Heart left ventricle (tissue), 16 donors: ENCODE results near the gene RAB9B. TPM values are rescaled to one million over a fixed set of nuclear protein-coding genes. Genes with fewer than 3 reads are reported as not detected.

ENCODE experiments used
- ATAC-seq, 4 donors: fragments of 200-7000 bp; cut with Tn5 transposase; one replicate each; pipeline ENCODE4 v1.9.1; 2020 to 2022; ENCODE audit warnings: moderate library complexity in 4 of 4, mild to moderate bottlenecking in 3 of 4, moderate number of reproducible peaks in 1 of 4
- DNase-seq, 5 donors: peaks; one replicate each; pipeline ENCODE4 v3.0.0-alpha.2; 2020
- H3K27ac ChIP-seq, 12 donors: fragments of 200-600 bp; sonication (generic) in 4 of 12; one replicate each; pipeline versions ENCODE4 v1.5.0 to v1.8.0; 2016 to 2022; ENCODE audit warnings: mild to moderate bottlenecking in 2 of 12
- H3K27me3 ChIP-seq, 9 donors: fragments of 200-600 bp; sonication (generic) in 2 of 9; one replicate each; pipeline versions ENCODE4 v1.5.1 to v1.8.0; 2016 to 2022; ENCODE audit warnings: mild to moderate bottlenecking in 3 of 9
- H3K36me3 ChIP-seq, 9 donors: fragments of 200-600 bp; sonication (generic) in 2 of 9; one replicate each; pipeline versions ENCODE4 v1.5.0 to v1.8.0; 2018 to 2022; ENCODE audit warnings: mild to moderate bottlenecking in 2 of 9
- H3K4me1 ChIP-seq, 12 donors: fragments of 200-600 bp; sonication (generic) in 4 of 12; one replicate each; pipeline versions ENCODE4 v1.5.0 to v1.8.0; 2016 to 2022; ENCODE audit warnings: mild to moderate bottlenecking in 3 of 12
- H3K4me3 ChIP-seq, 12 donors: fragments of 200-600 bp; sonication (generic) in 4 of 12; one replicate each; pipeline versions ENCODE4 v1.5.0 to v1.8.0; 2017 to 2022; ENCODE audit warnings: mild to moderate bottlenecking in 9 of 12, moderate library complexity in 4 of 12
- H3K9me3 ChIP-seq, 12 donors: fragments of 200-600 bp; sonication (generic) in 4 of 12; one replicate each; pipeline versions ENCODE4 v1.5.0 to v1.8.0; 2016 to 2022; ENCODE audit warnings: mild to moderate bottlenecking in 1 of 12
- CTCF ChIP-seq, 12 donors: fragments of 200-600 bp; sonication (generic) in 4 of 12; IDR thresholded peaks; one replicate each; pipeline versions ENCODE4 v1.5.0 to v1.8.0; 2018 to 2022; ENCODE audit warnings: antibody characterized with exemption in 12 of 12, mild to moderate bottlenecking in 5 of 12
- POLR2A ChIP-seq, 2 donors: fragments of 450-650 bp; IDR thresholded peaks; one replicate each; pipeline ENCODE4 v1.6.1; 2017; ENCODE audit warnings: antibody characterized with exemption in 2 of 2, mild to moderate bottlenecking in 2 of 2, moderate library complexity in 2 of 2
- WGBS, 4 donors: extraction: QIAGEN DNeasy Blood & Tissue Kit in 2 of 4; methylation state at CpG; one replicate each; pipeline versions ENCODE4 v1.1.5 to v1.1.7; 2013 to 2018; 5-methylcytosine and 5-hydroxymethylcytosine counted together
- intact Hi-C, 10 donors: fragments of 100-400 bp; cut with DNase I; formaldehyde crosslinking; loops; one replicate each; pipeline versions ENCODE4 v1.11.1 to v1.14.2; 2022
- polyA plus RNA-seq, 2 donors: library from polyadenylated mRNA; stranded (reverse); fragments of 200-250 nt; gene quantifications; one replicate each; pipeline ENCODE4 v1.2.3, GENCODE V29; 2013
- total RNA-seq, 9 donors: library from RNA; depleted of rRNA in 2 of 9; stranded (reverse); fragments of >200 nt in 2 of 9; fragmentation: NEBNext Ultra II Directional in 3 of 9; extraction: Animal tissue kit (Norgen Biotek cat#: 25700) in 3 of 9; gene quantifications; one replicate each; pipeline versions ENCODE4 v1.1.0 to v1.2.4, GENCODE V29; 2016 to 2023
- donor health status: ischemic (EF 13 %, LVEDD 7.1; RV severe dilation, severe dysfunction).
- donor health status: healthy with polysubstance abuse.
- donor health status: DM: no; HTN: yes; CAD: no.
- donor health status: DM: no; HTN: no; CAD: no.
- donor health status: ischemic (EF 25% LVEDD 6.9; RV normal size, moderate dysfunction).
- donor health status: ischemic (EF 25% LVEDD 5.7; RV mildly dilated, moderate dysfunction).
- donor health status: healthy.
- donor health status: DM: yes; HTN: yes; CAD: no.
- donor health status: ischemic (EF 35%, LVEDD 5.7; RV mildly dilated, moderate dysfunction).
- donor health status: nonischemic (EF 11% LVEDD 7.7; RV severe dilation, severe dysfunction).
- donor health status: DM: yes; HTN: yes; CAD: no.
- donor health status: PGD.
- donor health status: ischemic (EF 29% LVEDD 5.4; RV normal size, mild dysfunction).
- donor health status: nonischemic (EF 23%, LVEDD 6.1; RV moderate dilation, normal function).

RAB9B gene
- total and polyA plus RNA-seq, 11 donors, result 6.8 to 44.7 (median 26.7) TPM

GRCh38 chrX:103864886-103865534, 33.0 kb upstream of the RAB9B start:
- H3K36me3 ChIP-seq, result no peaks in the 10 kb centered on the region
- ATAC-seq (peak in 1 of 4 donors; percentile 34), DNase-seq (no peak)
- H3K9me3 ChIP-seq, result no peaks in the 10 kb centered on the region
- TF ChIP-seq CTCF (IDR thresholded peaks at IDR 0.05) (no peak), POLR2A (IDR thresholded peaks at IDR 0.05) (no peak)
- no peak overlapping the region for H3K4me3 ChIP-seq
- peak overlapping the region in 2 of 12 donors; percentile 22 to 34 for H3K27ac ChIP-seq
- 46 to 57% (median 54%) methylated on average over 5 of the region's 5 CpGs for WGBS, 4 donors
- intact Hi-C loops, result no loop called here
- H3K27me3 ChIP-seq, result no peaks in the 10 kb centered on the region
- H3K4me1 ChIP-seq, result no peaks in the 10 kb centered on the region

GRCh38 chrX:103864149-103864548, 32.1 kb upstream of the RAB9B start:
- Histone ChIP-seq H3K36me3 (no peaks in the 10 kb centered on the region), H3K4me1 (no peaks in the 10 kb centered on the region), H3K27me3 (peaks cover 0 to 2% (median 0%) of the 10 kb centered on the region in 9 donors), H3K4me3 (no peak overlapping the region), H3K27ac (no peak overlapping the region), H3K9me3 (no peaks in the 10 kb centered on the region)
- intact Hi-C loops, result no loop called here
- no peak for DNase-seq
- WGBS, 4 donors, result 78 to 96% (median 87%) methylated on average over 3 of the region's 3 CpGs
- TF ChIP-seq CTCF (IDR thresholded peaks at IDR 0.05) (no peak), POLR2A (IDR thresholded peaks at IDR 0.05) (no peak)
- ATAC-seq, result no peak

GRCh38 chrX:103861200-103861599, 29.1 kb upstream of the RAB9B start:
- intact Hi-C loops, result no loop called here
- Histone ChIP-seq H3K9me3 (no peaks in the 10 kb centered on the region), H3K36me3 (no peaks in the 10 kb centered on the region), H3K27me3 (peaks cover 0 to 20% (median 0%) of the 10 kb centered on the region in 9 donors), H3K4me1 (no peaks in the 10 kb centered on the region), H3K4me3 (no peak overlapping the region), H3K27ac (no peak overlapping the region)
- TF ChIP-seq POLR2A (IDR thresholded peaks at IDR 0.05) (no peak), CTCF (IDR thresholded peaks at IDR 0.05) (no peak)
- ATAC-seq, result no peak
- DNase-seq, result no peak

GRCh38 chrX:103849558-103849957, 17.5 kb upstream of the RAB9B start:
- H3K36me3 ChIP-seq, result no peaks in the 10 kb centered on the region
- H3K4me3 ChIP-seq, result no peak overlapping the region
- ATAC-seq, result no peak
- no peak overlapping the region for H3K27ac ChIP-seq
- WGBS, 4 donors, result 71 to 96% (median 93%) methylated on average over 1 of the region's 1 CpG
- no peaks in the 10 kb centered on the region for H3K9me3 ChIP-seq
- intact Hi-C loops, result loop anchor here in 3 of 10 donors (5.0 to 10.0 kb wide), 2 partner anchors 285 to 288 kb away; no protein-coding TSS in a partner anchor
- peaks cover 0 to 6% (median 0%) of the 10 kb centered on the region in 12 donors for H3K4me1 ChIP-seq
- H3K27me3 ChIP-seq, result peaks cover 0 to 29% (median 0%) of the 10 kb centered on the region in 9 donors
- no peak for TF ChIP-seq POLR2A (IDR thresholded peaks at IDR 0.05)
- DNase-seq, result no peak
